ENCODE measurements around the gene TSR3. TPM values are rescaled to one million over a fixed set of nuclear protein-coding genes. Genes with fewer than 3 reads are reported as not detected.

The TSR3 gene
- total RNA-seq, 2 donors from 2014 or later, result 39.6 to 74.4 TPM

GRCh38 chr16:1338119-1338730 lies 13.5 kb downstream of the TSR3 start:
- TF ChIP-seq, protein P1, sequence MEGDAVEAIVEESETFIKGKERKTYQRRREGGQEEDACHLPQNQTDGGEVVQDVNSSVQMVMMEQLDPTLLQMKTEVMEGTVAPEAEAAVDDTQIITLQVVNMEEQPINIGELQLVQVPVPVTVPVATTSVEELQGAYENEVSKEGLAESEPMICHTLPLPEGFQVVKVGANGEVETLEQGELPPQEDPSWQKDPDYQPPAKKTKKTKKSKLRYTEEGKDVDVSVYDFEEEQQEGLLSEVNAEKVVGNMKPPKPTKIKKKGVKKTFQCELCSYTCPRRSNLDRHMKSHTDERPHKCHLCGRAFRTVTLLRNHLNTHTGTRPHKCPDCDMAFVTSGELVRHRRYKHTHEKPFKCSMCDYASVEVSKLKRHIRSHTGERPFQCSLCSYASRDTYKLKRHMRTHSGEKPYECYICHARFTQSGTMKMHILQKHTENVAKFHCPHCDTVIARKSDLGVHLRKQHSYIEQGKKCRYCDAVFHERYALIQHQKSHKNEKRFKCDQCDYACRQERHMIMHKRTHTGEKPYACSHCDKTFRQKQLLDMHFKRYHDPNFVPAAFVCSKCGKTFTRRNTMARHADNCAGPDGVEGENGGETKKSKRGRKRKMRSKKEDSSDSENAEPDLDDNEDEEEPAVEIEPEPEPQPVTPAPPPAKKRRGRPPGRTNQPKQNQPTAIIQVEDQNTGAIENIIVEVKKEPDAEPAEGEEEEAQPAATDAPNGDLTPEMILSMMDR (IDR thresholded peaks at IDR 0.05), result peak; percentile 44
- Histone ChIP-seq H3K9ac (ENCODE audit: low read depth in 2 of 2, low read length in 2 of 2) (no peak overlapping the region), H3K9me3 (no peaks in the 10 kb centered on the region), H3K27me3 (peaks cover 32% of the 10 kb centered on the region), H3K4me3 (no peak overlapping the region), H3K36me3 (no peaks in the 10 kb centered on the region), H3K27ac (no peak overlapping the region), H3K4me1 (peaks cover 12% of the 10 kb centered on the region)
- intact Hi-C loops (cut with DNase I), result no loop called here
- peak; percentile 52 for DNase-seq

DNA sequence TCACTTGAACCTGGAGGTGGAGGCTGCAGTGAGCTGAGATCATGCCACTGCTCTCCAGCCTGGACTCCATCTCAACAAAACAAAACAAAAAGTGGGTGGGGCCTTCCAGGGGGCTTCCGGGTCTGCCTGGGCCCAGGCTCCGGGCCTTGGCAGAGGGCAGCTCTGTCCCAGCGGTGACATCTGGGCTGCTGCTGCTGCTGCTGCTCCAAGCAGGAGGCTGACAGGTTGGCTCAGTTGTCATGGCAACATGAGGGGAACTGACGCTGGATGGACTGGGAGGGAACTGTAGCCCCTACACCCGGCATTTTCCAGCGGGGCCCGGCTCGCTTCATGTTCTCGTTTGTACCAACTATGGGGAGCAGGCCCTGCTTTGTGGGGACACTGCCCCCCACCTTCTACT lies 14.2 kb downstream of the TSR3 start:
- Histone ChIP-seq H3K36me3 (no peaks in the 10 kb centered on the region), H3K4me3 (no peak overlapping the region), H3K9me3 (no peaks in the 10 kb centered on the region), H3K27me3 (peaks cover 39% of the 10 kb centered on the region), H3K27ac (no peak overlapping the region), H3K9ac (ENCODE audit: low read depth in 2 of 2, low read length in 2 of 2) (no peak overlapping the region), H3K4me1 (peaks cover 10% of the 10 kb centered on the region)
- no peak for DNase-seq
- intact Hi-C loops (cut with DNase I), result no loop called here
- TF ChIP-seq, protein P1 (IDR thresholded peaks at IDR 0.05), result no peak

GRCh38 chr16:1336619-1337018 lies 15.1 kb downstream of the TSR3 start:
- Histone ChIP-seq H3K4me1 (peaks cover 14% of the 10 kb centered on the region), H3K27me3 (peaks cover 48% of the 10 kb centered on the region), H3K9ac (ENCODE audit: low read depth in 2 of 2, low read length in 2 of 2) (no peak overlapping the region), H3K36me3 (no peaks in the 10 kb centered on the region), H3K4me3 (no peak overlapping the region), H3K9me3 (no peaks in the 10 kb centered on the region), H3K27ac (no peak overlapping the region)
- TF ChIP-seq, protein P1 (IDR thresholded peaks at IDR 0.05), result no peak
- DNase-seq, result no peak
- intact Hi-C loops (cut with DNase I), result no loop called here

- intact Hi-C loops (cut with DNase I), result no loop called here
- no peaks in the 10 kb centered on the region for H3K9me3 ChIP-seq
- H3K36me3 ChIP-seq, result no peaks in the 10 kb centered on the region
- H3K27ac ChIP-seq, result no peak overlapping the region
- TF ChIP-seq, protein P1 (IDR thresholded peaks at IDR 0.05), result no peak
- DNase-seq, result no peak
- H3K27me3 ChIP-seq, result peaks cover 49% of the 10 kb centered on the region
- H3K9ac ChIP-seq (ENCODE audit: low read depth in 2 of 2, low read length in 2 of 2), result no peak overlapping the region
- no peak overlapping the region for H3K4me3 ChIP-seq
- peaks cover 19% of the 10 kb centered on the region for H3K4me1 ChIP-seq
Observed at GRCh38 chr16:1335996-1336395, 15.7 kb downstream of the TSR3 start.

- Histone ChIP-seq H3K4me1 (peaks cover 19% of the 10 kb centered on the region), H3K9me3 (no peaks in the 10 kb centered on the region), H3K27me3 (peaks cover 49% of the 10 kb centered on the region), H3K4me3 (no peak overlapping the region), H3K27ac (no peak overlapping the region), H3K9ac (ENCODE audit: low read depth in 2 of 2, low read length in 2 of 2) (no peak overlapping the region), H3K36me3 (no peaks in the 10 kb centered on the region)
- intact Hi-C loops (cut with DNase I), result no loop called here
- no peak for DNase-seq
- TF ChIP-seq, protein P1 (IDR thresholded peaks at IDR 0.05), result no peak
Observed at GRCh38 chr16:1335211-1335971, 16.3 kb downstream of the TSR3 start.
